CD4-positive, alpha-beta T cell (primary cell): ENCODE measurements around the gene TBCD. TPM values are rescaled to one million over a fixed set of nuclear protein-coding genes. Genes with fewer than 3 reads are reported as not detected.

ENCODE experiments used
- ATAC-seq: fragments of 200-7000 bp; cut with Tn5 transposase; one replicate; pipeline ENCODE4 v1.10.0; 2022; ENCODE audit warnings: mild to moderate bottlenecking; ENCODE audit not compliant: poor library complexity
- CTCF ChIA-PET: fragments of 350-600 bp; sonication (Branson Sonifier 250); formaldehyde crosslinking; loops from one replicate; lab custom pipeline; 2021; ENCODE audit warnings: antibody characterized with exemption, inconsistent platforms; lab: Charles Lee
- POLR2A ChIA-PET: fragments of 350-600 bp; sonication (Branson Sonifier 250); formaldehyde crosslinking; loops from one replicate; lab custom pipeline; 2021; ENCODE audit warnings: antibody characterized with exemption, inconsistent platforms; lab: Charles Lee
- DNase-seq, 14 experiments: peaks; one replicate each; pipeline ENCODE4 v3.0.0-alpha.2; 2013 to 2020; ENCODE audit warnings: mixed read lengths in 2 of 14
- H3K27ac ChIP-seq, 2 donors: one replicate each; pipeline versions ENCODE4 v1.5.1 to v1.7.0; 2013; ENCODE audit warnings: low read length in 2 of 2, low read depth in 1 of 2, mild to moderate bottlenecking in 1 of 2
- H3K27me3 ChIP-seq, 2 experiments: 1 replicate in 1 of 2; 2 replicates in 1 of 2; pipeline versions ENCODE4 v1.6.1 to v1.7.0; 2013; ENCODE audit warnings: low read length in 2 of 2, control low read depth in 1 of 2, mild to moderate bottlenecking in 1 of 2, moderate library complexity in 1 of 2; ENCODE audit not compliant: insufficient read depth in 2 of 2, control insufficient read depth in 1 of 2
- H3K36me3 ChIP-seq: one replicate; pipeline ENCODE4 v1.6.1; 2013; ENCODE audit warnings: low read length, control low read depth; ENCODE audit not compliant: insufficient read depth
- H3K4me1 ChIP-seq: one replicate; pipeline ENCODE4 v1.6.1; 2013; ENCODE audit warnings: low read length, control low read depth; ENCODE audit not compliant: insufficient read depth
- H3K4me3 ChIP-seq: one replicate; pipeline ENCODE4 v1.5.1; 2013; ENCODE audit warnings: mild to moderate bottlenecking, low read length, moderate library complexity
- H3K9me3 ChIP-seq, 2 experiments: 1 replicate in 1 of 2; 2 replicates in 1 of 2; pipeline versions ENCODE4 v1.6.1 to v1.7.0; 2013; ENCODE audit warnings: low read length in 2 of 2, mild to moderate bottlenecking in 2 of 2, control low read depth in 1 of 2, moderate library complexity in 1 of 2; ENCODE audit not compliant: control insufficient read depth in 1 of 2, insufficient read depth in 1 of 2
- H3K27ac Mint-ChIP-seq: one replicate; pipeline ENCODE4 v1.8.0; 2020; ENCODE audit warnings: mixed read lengths
- H3K27me3 Mint-ChIP-seq: one replicate; pipeline ENCODE4 v1.8.0; 2021; ENCODE audit warnings: mixed read lengths
- H3K36me3 Mint-ChIP-seq: one replicate; pipeline ENCODE4 v1.8.0; 2021; ENCODE audit warnings: low read depth, mixed read lengths
- H3K4me1 Mint-ChIP-seq: one replicate; pipeline ENCODE4 v1.8.0; 2021; ENCODE audit warnings: low read depth, mixed read lengths
- H3K4me3 Mint-ChIP-seq: one replicate; pipeline ENCODE4 v1.8.0; 2020; ENCODE audit warnings: mild to moderate bottlenecking, mixed read lengths
- H3K9me3 Mint-ChIP-seq: one replicate; pipeline ENCODE4 v1.8.0; 2020; ENCODE audit warnings: mixed read lengths
- CTCF ChIP-seq: fragments of 200-600 bp; IDR thresholded peaks from one replicate; pipeline ENCODE4 v1.8.0; 2022; ENCODE audit warnings: antibody characterized with exemption, mild to moderate bottlenecking
- intact Hi-C, 2 experiments: fragments of 100-400 bp; cut with DNase I in 1 of 2; cut with micrococcal nuclease in 1 of 2; formaldehyde crosslinking; loops; one replicate each; pipeline versions ENCODE4 v1.15.1 to v1.9.0; 2023 to 2025; cut with DNase I, micrococcal nuclease
- total RNA-seq, 174 experiments: library from RNA in 2 of 174; stranded (reverse) in 2 of 174; gene quantifications; one replicate each; pipeline ENCODE4 v1.2.3 and lab custom pipeline; 2021 to 2026

The TBCD gene
- total RNA-seq, 2 experiments from 2014 or later = 74.6 to 80.3 TPM

GRCh38 chr17:82821554-82821953 is 69.7 kb downstream of the TBCD start:
- ChIA-PET CTCF (no interaction called here), POLR2A (no interaction called here)
- Histone ChIP-seq H3K27ac (no peak overlapping the region), H3K27me3 (no peaks in the 10 kb centered on the region), H3K36me3 (peaks cover 19% of the 10 kb centered on the region), H3K4me1 (no peaks in the 10 kb centered on the region), H3K4me3 (no peak overlapping the region), H3K9me3 (peaks cover 0 to 20% of the 10 kb centered on the region in 2 experiments)
- no peak for TF ChIP-seq CTCF
- H3K36me3 Mint-ChIP-seq = peaks cover 65% of the 10 kb centered on the region
- no peaks in the 10 kb centered on the region for H3K27me3 Mint-ChIP-seq
- no peak for DNase-seq
- intact Hi-C loops = no loop called here
- no peak for ATAC-seq
- no peak overlapping the region for H3K27ac Mint-ChIP-seq
- H3K9me3 Mint-ChIP-seq = peaks cover 4% of the 10 kb centered on the region
- no peak overlapping the region for H3K4me3 Mint-ChIP-seq
- H3K4me1 Mint-ChIP-seq = no peaks in the 10 kb centered on the region

GRCh38 chr17:82822281-82822680 is 70.4 kb downstream of the TBCD start:
- H3K27me3 Mint-ChIP-seq = no peaks in the 10 kb centered on the region

DNA sequence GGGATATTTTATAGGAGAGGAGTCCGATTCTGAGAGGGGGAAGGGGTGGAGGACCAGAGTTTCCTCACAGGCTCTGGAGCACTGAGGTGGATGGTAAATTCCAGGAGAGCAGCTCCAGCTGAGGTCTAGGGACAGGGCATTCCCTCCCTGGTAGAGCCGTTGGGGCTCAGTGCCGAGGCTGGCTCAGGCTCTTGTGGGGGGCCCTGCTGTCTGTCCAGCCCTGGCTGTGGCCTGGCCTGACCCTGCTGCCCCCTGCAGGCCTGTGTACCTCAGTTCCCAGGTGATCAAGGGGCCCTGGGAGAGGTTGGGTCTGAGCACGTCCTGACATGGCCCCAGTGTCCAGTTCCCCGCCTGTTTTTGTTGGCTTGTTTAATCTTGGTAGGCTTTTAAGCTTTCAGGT is 71.1 kb downstream of the TBCD start:
- CTCF ChIA-PET = interaction anchor here (1.0 kb wide), 1 partner anchor 70 kb away, joined by 3 read pairs; no protein-coding TSS in a partner anchor
- Histone ChIP-seq H3K27me3 (no peaks in the 10 kb centered on the region), H3K4me1 (peaks cover 3% of the 10 kb centered on the region), H3K27ac (no peak overlapping the region), H3K9me3 (peaks cover 0 to 20% of the 10 kb centered on the region in 2 experiments), H3K4me3 (no peak overlapping the region), H3K36me3 (peaks cover 17% of the 10 kb centered on the region)
- no peak for TF ChIP-seq CTCF
- Mint-ChIP-seq H3K36me3 (peaks cover 53% of the 10 kb centered on the region), H3K27me3 (no peaks in the 10 kb centered on the region), H3K9me3 (peaks cover 4% of the 10 kb centered on the region), H3K27ac (no peak overlapping the region), H3K4me3 (no peak overlapping the region), H3K4me1 (no peaks in the 10 kb centered on the region)
- DNase-seq (no peak), ATAC-seq (no peak)
- intact Hi-C loops = no loop called here
- POLR2A ChIA-PET = no interaction called here

More at GRCh38 chr17:82822281-82822680, 70.4 kb downstream of the TBCD start:
- H3K9me3 ChIP-seq = peaks cover 0 to 20% of the 10 kb centered on the region in 2 experiments
- peaks cover 4% of the 10 kb centered on the region for H3K9me3 Mint-ChIP-seq
- H3K4me1 ChIP-seq = peaks cover 3% of the 10 kb centered on the region
- no peak overlapping the region for H3K27ac ChIP-seq
- no peak overlapping the region for H3K4me3 Mint-ChIP-seq
- peaks cover 58% of the 10 kb centered on the region for H3K36me3 Mint-ChIP-seq
- TF ChIP-seq CTCF = no peak
- no peak for ATAC-seq
- CTCF ChIA-PET = no interaction called here
- no peak overlapping the region for H3K27ac Mint-ChIP-seq
- no peak for DNase-seq
- intact Hi-C loops = no loop called here
- POLR2A ChIA-PET = no interaction called here
- no peaks in the 10 kb centered on the region for H3K27me3 ChIP-seq
- H3K36me3 ChIP-seq = peaks cover 18% of the 10 kb centered on the region
- H3K4me1 Mint-ChIP-seq = no peaks in the 10 kb centered on the region
- no peak overlapping the region for H3K4me3 ChIP-seq
